Uterus (tissue), 4 donors: Measurements from ENCODE around the gene FATE1. TPM values are rescaled to one million over a fixed set of nuclear protein-coding genes. Genes with fewer than 3 reads are reported as not detected.

ENCODE experiments used
- DNase-seq, 2 donors: peaks; one replicate each; pipeline ENCODE4 v3.0.0-alpha.2; 2019 to 2020
- H3K27ac ChIP-seq, 2 donors: fragments of 200-600 bp; sonication (generic); 1 replicate in 1 of 2; 2 replicates in 1 of 2; pipeline ENCODE4 v1.5.1; 2016 to 2018
- H3K27me3 ChIP-seq, 2 donors: fragments of 200-600 bp; sonication (generic); one replicate each; pipeline ENCODE4 v1.5.1; 2018 to 2019; ENCODE audit warnings: control low read depth in 1 of 2
- H3K36me3 ChIP-seq, 2 donors: fragments of 200-600 bp; sonication (generic); one replicate each; pipeline ENCODE4 v1.5.1; 2019; ENCODE audit warnings: control low read depth in 1 of 2
- H3K4me1 ChIP-seq, 2 donors: fragments of 200-600 bp; sonication (generic); one replicate each; pipeline ENCODE4 v1.5.1; 2018 to 2019; ENCODE audit warnings: control low read depth in 1 of 2
- H3K4me3 ChIP-seq, 2 donors: fragments of 200-600 bp; sonication (generic); 1 replicate in 1 of 2; 2 replicates in 1 of 2; pipeline ENCODE4 v1.5.1; 2018 to 2019; ENCODE audit warnings: mild to moderate bottlenecking in 1 of 2
- H3K9me3 ChIP-seq, 2 donors: fragments of 200-600 bp; sonication (generic); one replicate each; pipeline ENCODE4 v1.5.1; 2019; ENCODE audit warnings: control low read depth in 1 of 2
- CTCF ChIP-seq, 4 experiments: fragments of 200-600 bp in 2 of 4; fragments of 450-650 bp in 2 of 4; sonication (generic) in 2 of 4; IDR thresholded peaks; one replicate each; pipeline ENCODE4 v1.5.1; 2016 to 2019; ENCODE audit warnings: antibody characterized with exemption in 4 of 4, mild to moderate bottlenecking in 2 of 4, moderate library complexity in 1 of 4
- POLR2A ChIP-seq, 2 donors: fragments of 450-650 bp; IDR thresholded peaks; one replicate each; pipeline ENCODE4 v1.6.1; 2016; ENCODE audit warnings: antibody characterized with exemption in 2 of 2, mild to moderate bottlenecking in 1 of 2, moderate library complexity in 1 of 2
- intact Hi-C: fragments of 100-400 bp; cut with DNase I; formaldehyde crosslinking; loops from one replicate; pipeline ENCODE4 v1.15.1; 2023; ENCODE audit warnings: low total_unique reads
- total RNA-seq, 4 donors: library from RNA; depleted of rRNA in 3 of 4; stranded (reverse); fragments of >200 nt in 3 of 4; gene quantifications; one replicate each; pipeline versions ENCODE4 v1.1.0 to v1.2.4, GENCODE V29; 2014 to 2023
- donor health status: DM: yes; HTN: yes; CAD: no.

Gene FATE1
- total RNA-seq, 4 donors from 2014 or later: not detected

- Histone ChIP-seq H3K36me3 (no peaks in the 10 kb centered on the region), H3K4me3 (no peak overlapping the region), H3K27ac (no peak overlapping the region), H3K9me3 (no peaks in the 10 kb centered on the region), H3K4me1 (no peaks in the 10 kb centered on the region), H3K27me3 (no peaks in the 10 kb centered on the region)
- intact Hi-C loops: no loop called here
- DNase-seq: no peak
- TF ChIP-seq POLR2A (IDR thresholded peaks at IDR 0.05): no peak
- no peak for TF ChIP-seq CTCF (IDR thresholded peaks at IDR 0.05)
These were observed 29.8 kb downstream of the FATE1 start for GRCh38 chrX:151745651-151746050.

- Histone ChIP-seq H3K4me1 (no peaks in the 10 kb centered on the region), H3K27me3 (no peaks in the 10 kb centered on the region), H3K9me3 (no peaks in the 10 kb centered on the region), H3K36me3 (no peaks in the 10 kb centered on the region), H3K27ac (no peak overlapping the region), H3K4me3 (no peak overlapping the region)
- DNase-seq: no peak
- intact Hi-C loops: no loop called here
- no peak for TF ChIP-seq POLR2A (IDR thresholded peaks at IDR 0.05)
- TF ChIP-seq CTCF (IDR thresholded peaks at IDR 0.05): no peak
These were observed 30.7 kb downstream of the FATE1 start for GRCh38 chrX:151746502-151746901.

GRCh38 chrX:151750511-151750910, 34.7 kb downstream of the FATE1 start:
- no peak overlapping the region for H3K4me3 ChIP-seq
- no peaks in the 10 kb centered on the region for H3K27me3 ChIP-seq
- no peaks in the 10 kb centered on the region for H3K4me1 ChIP-seq
- no peak for DNase-seq
- TF ChIP-seq CTCF (IDR thresholded peaks at IDR 0.05): no peak
- no peak for TF ChIP-seq POLR2A (IDR thresholded peaks at IDR 0.05)
- H3K27ac ChIP-seq: no peak overlapping the region
- intact Hi-C loops: no loop called here
- no peaks in the 10 kb centered on the region for H3K36me3 ChIP-seq
- H3K9me3 ChIP-seq: no peaks in the 10 kb centered on the region

GRCh38 chrX:151752847-151753246, 37.0 kb downstream of the FATE1 start:
- H3K9me3 ChIP-seq: no peaks in the 10 kb centered on the region
- TF ChIP-seq CTCF (IDR thresholded peaks at IDR 0.05): no peak
- no peak for TF ChIP-seq POLR2A (IDR thresholded peaks at IDR 0.05)
- DNase-seq: no peak
- no peaks in the 10 kb centered on the region for H3K4me1 ChIP-seq
- H3K4me3 ChIP-seq: no peak overlapping the region
- H3K36me3 ChIP-seq: no peaks in the 10 kb centered on the region
- no peak overlapping the region for H3K27ac ChIP-seq
- no peaks in the 10 kb centered on the region for H3K27me3 ChIP-seq
- intact Hi-C loops: no loop called here

- Histone ChIP-seq H3K4me1 (no peaks in the 10 kb centered on the region), H3K9me3 (no peaks in the 10 kb centered on the region), H3K27ac (no peak overlapping the region), H3K4me3 (no peak overlapping the region), H3K27me3 (no peaks in the 10 kb centered on the region), H3K36me3 (no peaks in the 10 kb centered on the region)
- intact Hi-C loops: no loop called here
- DNase-seq: peak; percentile 31 to 59
- TF ChIP-seq POLR2A (IDR thresholded peaks at IDR 0.05) (no peak), CTCF (IDR thresholded peaks at IDR 0.05) (peak; percentile 57 to 80 (median 70))
These were observed 37.6 kb downstream of the FATE1 start for GRCh38 chrX:151753313-151754046.
